Stimulated activated CD4-positive, alpha-beta T cell treated with anti-CD3 and anti-CD28 coated beads, Interleukin-2, amount 100 ng/mL, for 4 hours (primary cell): ENCODE data around the gene MYO9B.
A peak's percentile ranks its signal among the peaks of the same experiment; 100 is the strongest.

Experiments
- DNase-seq: peaks from one replicate; pipeline ENCODE4 v3.0.0-alpha.2; 2020; ENCODE audit warnings: low read depth

The MYO9B gene

DNA sequence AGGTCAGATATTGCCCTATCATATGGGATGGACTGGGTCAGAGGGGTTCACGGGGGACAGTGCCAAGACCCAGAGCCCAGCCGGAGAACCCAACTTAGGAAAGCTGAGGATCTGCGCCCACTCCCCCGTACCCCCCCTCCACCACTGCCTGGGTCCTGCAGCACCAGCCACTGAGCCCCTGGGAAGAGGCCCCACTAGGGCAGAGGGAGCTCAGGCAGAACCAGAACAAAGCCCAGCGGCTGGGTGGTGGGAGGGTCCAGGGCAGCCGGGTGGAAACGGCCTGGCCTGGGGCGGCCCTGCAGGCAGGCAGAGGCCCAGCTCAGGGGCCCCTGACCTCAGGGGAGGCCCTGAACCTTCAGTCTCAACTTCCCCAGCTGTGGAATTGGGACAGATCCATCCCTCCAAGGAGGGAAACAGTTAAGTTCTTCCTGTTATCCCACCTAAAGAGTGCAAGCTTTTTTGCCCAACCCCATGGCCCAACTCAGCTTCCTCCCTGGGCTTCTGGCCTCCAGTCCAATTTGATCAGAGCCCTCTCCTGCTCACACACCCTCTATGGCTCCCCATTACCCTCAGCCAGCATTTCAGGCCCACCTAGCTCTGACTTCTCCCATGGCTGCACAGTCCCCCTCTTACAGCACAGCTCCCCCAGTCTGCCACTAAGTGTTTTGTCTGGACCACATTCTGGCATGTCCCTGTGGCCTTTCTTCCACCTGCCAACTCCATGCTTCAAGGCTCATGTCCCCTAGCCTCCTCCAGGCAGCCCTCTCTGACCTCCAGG, 167.0 kb downstream of the MYO9B start:
- no peak for DNase-seq

DNA sequence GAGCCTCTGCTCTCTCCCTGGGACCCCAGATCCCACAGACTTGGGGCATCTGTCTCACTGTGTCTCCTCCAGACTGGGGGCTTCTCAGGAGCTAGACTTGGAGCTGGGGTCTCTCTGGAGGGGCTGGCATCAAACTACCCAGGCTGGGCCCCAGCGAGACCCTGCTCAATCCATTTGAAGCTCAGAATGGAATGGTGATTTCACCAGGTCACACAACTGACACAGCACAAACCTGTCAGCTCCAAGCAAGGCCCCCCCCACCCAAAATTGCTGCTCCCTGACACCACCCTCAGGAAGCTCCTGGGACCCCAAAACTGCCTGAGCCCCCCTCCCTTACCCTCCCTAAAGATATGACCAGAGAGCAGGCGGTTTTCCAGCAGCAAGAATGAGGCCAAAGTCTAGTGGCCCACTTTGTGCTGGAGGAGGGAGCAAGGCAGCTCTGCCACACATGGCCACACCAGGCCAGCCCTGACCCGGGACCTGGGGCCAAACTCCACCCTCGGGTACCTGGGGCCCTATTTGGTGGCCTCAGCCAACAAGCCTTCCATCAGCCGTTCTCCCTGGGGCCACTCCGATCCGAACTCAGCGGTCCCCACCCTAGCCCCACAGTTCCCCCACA, 167.7 kb downstream of the MYO9B start:
- no peak for DNase-seq

DNA sequence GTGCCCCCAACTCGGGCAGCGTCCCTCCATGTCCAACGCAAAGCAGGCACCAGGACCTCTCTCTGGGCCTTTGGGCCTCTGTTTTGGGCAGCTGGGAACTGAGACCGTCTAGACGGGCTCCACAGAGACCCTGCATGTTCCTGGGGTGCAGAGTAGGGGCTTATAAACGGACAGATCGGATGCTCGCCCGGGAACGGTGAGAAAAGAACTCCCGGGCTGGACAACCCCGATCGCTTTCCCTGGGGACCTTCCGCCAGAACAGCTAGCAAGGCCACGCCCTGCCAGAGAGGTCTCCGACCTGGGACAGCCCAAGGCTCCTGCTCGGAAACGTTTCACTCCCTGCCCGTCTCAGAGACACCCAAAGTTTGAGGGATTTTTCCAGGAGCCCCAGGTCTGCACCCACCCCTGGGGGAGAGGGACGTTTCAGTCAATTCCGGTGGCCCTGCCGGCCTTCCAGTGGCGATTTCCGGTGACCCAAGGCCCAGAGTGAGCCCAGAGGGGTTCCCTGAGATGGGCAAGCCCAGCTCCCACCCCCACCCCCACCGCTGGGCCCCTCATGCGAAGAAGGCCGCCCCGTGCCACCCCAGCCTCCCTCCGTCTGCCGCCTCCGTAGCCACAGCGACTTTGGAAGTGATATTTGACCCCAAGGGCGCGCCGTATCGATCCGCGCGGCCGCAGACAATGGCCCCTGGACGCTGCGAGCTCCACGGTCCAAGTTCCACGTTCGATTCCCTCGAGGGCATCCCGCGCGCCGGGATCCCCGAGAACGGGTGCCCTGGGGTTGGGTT, 168.4 kb downstream of the MYO9B start:
- no peak for DNase-seq

DNA sequence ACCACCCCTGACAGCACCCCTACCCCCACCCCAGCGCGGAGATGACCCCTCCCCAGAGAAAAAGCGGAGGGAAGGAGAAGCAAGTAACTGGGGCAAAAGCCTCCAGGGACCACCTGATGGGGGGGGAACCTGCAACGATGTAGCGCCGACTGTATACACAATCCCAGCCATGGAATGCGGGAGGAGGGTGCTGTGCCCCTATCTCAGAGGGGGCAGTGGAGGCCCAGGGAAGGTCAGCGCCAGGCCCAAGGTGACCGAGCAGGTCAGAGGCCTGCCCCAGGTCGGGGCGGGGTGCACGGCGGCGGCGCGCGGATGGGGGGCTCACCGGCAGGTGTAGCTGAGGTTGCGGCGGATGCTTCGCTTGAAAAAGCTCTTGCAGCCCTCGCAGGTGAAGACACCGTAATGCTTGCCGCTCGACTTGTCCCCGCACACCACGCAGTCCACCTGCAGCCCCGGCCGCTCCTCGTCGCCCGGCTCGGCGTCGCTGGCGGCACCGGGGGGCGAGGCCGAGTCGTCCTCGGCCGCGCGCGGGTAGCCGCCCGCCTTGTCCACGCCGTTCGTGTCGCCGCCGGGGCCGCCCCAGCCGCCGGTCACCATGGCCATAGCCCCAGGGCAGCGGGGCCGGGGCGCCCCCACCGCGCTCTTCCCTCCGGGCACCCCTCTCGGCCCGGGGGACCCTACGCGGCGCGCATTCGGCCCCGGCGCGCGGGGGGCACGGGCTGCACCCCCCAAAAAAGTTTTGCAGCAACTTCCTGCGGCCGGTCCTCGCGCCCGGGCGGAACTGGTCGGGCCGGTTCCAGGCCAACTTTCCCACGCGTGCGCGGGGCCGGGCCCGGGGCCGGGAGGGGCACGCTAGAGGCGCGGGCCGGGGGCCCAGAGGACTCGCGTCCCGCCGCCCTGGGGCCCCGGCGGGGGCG, 169.3 kb downstream of the MYO9B start:
- DNase-seq, result no peak

DNA sequence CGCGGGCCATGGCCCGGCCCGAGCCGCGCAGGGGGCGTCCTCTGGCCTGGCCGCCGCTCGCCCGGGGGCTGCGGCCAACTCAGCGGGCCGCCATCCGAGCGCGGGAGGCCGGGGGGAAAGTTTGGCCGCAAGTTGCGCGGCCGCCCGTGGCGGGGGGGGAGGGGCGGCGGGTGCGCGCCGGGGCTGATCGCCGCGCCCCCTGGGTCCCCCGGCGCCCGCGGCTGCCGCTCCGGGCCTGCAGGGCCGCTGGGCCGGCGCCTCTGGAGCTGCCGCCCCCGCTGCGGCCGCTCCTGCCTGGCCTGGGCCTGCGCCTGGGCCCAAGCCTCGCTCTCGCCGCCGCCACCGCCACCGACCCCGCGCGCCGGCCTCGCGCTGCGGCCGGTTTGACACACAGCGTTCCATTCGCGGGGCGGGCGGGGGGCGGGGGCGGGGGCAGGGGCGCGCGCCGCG, 170.0 kb downstream of the MYO9B start, which contains the start of gene NR2F6:
NR2F6 (minus strand) TSS at position 385 of the 450 bp plus-strand sequence. CDS start 699 bp downstream, outside the sequence.
- no peak for DNase-seq

DNA sequence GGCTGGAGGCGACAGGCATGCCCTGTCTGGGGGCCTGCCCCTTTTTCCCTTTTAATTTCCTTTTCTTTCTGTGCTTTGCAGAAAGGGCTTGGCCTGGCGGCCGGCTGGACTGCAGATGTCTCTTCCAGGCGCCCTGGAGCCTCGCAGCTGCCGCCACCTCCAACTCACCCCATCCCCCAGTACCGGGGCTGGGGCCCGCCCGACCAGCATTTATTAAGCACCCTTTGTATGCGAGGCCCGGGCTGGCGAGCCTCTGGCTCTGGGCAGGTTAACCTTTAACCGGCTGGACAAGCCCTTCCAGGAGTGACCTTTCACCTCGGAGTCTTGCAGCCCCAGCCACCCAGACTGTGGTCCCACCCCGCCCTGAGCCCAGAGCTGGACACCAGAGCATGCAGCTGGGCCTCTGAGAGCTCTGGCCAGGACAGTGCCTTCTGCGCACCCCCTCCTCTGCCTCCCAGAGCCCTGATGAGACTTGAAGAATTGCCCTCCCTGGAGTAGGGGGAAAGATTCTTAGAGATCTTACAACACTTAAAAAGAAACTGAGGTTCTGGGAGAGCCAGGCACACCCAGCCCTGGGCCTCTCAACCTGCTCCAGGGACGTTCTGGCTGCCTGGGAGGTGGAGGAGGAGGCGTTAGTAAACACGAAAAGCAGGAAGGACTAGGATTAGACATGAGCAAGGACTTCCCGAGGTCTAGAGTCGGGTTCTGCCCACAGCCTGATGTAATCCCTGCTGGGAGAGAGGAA, 171.3 kb downstream of the MYO9B start:
- DNase-seq, result no peak

DNA sequence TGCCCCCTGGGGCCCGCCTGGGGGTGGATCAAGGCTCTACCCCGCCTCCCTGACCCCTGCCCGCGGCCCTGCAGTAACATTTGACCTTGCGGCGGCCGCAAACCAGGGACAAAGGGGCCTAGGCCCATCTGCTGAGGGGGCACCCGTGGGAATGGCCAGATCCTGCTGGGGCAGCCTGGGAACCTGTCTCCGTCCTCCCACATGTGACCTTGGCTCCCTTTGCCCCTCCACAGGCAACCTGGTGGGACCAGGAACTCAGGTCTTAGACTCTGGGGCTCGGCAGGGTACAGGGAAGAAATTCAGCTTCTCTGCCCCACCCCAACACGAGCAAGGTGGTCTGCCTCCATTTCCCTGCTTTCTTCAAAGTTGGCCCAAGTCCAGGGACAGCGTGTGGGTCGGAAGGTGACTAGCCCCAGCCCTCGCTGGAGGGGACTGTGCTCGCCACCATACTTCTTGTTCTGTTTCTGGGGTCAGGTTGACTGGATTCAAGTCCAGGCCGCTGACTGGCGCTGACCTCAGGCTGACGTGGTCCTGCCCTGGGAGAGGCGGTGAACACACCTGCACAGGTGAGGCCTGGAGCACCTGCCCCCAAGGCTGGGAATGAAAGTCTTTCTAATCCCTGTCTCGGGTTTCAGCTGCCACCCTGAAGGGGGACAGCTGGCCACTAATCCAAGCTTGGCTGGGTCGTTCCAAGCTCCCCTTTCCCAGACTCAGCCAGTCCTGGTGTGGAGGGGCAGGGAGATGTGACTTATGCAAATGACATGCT, 172.6 kb downstream of the MYO9B start:
- no peak for DNase-seq

DNA sequence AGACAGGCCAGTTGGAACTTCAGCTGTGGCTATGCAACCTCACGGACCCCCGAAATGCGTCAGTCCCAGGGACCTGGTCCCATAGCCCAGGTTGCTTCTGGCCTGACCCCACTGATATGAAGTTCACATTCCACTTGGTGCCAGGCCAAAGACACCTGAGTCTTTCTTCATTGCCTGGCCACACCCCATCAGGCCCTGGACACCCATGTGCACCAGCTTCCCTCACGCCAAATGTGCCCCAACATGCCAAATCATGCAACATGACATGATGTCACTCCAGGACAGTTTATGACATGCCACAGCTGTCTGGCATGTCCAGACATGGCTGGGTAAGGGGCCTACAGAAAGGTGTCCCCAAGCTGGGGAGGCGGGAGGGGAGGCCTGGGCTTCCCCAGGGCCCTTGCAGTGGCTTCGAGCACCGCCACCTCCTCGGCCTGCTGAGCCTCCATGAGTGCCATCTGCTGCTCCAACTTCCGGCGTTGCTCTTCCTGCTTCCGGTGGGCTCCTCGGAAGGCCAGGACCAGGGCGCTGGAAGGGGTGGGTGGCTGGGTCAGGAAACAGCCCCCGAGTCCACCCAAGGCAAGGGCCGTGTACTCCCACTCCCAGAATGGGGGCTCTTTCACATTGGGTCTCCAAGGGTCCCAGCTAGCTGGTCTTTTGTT, 174.4 kb downstream of the MYO9B start:
- DNase-seq, result no peak

DNA sequence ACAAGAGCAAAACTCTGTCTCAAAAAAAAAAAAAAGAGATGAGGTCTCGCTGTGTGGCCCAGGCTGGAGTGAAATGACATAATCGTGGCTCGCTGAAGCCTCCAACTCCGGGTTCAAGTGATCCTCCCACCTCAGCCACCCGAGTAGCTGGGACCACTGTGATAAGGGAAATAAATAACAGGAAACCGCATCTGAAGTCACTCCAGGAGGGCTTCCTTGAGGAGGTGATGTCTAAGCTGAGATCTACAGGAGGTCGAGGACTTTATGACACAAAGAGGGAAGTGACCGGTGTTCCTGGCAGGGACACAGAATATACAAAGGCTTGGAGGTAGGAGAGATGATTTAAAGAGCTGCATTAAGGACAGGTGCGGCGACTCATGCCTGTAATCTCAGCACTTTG, 179.1 kb downstream of the MYO9B start:
- DNase-seq, result no peak

DNA sequence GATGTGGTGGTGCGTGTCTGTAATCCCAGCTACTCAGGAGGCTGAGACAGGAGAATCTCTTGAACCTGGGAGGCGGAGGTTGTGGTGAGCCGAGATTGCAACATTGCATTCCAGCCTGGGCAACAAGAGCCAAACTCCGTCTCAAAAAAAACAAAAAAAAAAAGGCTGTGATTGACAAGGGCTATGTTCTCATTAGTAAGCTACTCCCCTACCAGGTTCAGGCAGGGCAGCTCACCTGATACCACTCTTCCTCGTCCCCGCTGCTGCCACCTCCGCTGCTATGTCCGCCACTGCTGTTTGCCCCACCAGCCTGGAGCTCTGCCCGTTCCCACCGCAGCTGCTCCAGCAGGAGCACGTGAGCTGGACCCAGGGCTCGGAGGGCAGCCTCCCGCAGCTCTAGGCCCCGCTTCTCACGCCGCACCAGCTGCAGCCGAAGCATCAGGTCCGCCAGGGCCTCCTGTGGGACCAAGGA, 179.6 kb downstream of the MYO9B start:
- no peak for DNase-seq

DNA sequence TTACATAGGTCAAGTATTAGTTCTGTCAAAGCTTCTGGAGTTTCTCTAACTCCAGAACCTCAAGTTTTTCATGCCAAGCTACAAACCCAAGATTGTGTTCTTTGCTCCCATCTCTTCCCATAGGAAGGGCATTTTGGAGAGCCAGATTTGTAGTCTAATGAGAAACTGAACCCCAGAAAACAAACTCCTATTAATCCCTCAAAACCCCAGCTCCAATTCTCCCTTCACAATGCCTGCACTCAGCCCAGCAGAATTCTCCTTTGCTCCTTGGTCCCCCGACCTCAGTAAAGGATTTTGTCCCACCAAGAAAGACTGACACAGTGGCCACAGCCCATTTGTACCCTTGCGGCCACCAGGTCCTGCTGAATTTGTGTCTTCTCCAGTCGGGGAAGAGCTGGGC, 180.6 kb downstream of the MYO9B start:
- DNase-seq, result no peak

DNA sequence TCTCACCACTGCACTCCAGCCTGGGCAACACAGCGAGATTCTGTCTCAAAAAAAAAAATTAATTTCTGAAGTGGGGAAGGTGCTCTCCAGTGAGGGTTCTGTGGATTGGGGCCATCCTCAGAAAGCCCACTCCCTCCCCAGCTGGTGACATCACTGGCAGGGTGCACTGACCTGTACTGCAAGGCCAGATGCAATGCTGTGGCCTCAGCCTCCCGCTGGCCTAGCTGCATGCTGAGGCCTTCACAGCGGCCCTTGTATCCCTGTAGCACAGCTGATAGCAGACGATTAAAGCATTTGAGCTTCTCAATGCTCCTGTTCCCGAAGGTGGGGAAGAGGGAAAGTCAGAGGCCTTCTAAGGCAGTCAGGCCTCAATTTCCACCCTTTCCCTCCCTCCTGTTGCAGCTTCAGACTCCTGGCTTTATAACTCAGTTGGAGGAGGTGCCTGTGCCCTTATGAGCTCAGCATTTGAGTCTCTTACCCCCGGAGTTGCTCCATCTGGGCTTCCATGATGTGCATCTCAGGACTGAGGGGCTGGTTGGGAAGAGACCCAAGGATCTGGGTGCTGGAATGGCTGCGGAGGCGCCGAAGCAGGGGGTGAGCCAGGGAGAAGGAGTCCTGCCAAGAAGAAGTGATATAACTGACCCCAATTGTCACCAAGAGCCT, 183.7 kb downstream of the MYO9B start:
- DNase-seq, result no peak

DNA sequence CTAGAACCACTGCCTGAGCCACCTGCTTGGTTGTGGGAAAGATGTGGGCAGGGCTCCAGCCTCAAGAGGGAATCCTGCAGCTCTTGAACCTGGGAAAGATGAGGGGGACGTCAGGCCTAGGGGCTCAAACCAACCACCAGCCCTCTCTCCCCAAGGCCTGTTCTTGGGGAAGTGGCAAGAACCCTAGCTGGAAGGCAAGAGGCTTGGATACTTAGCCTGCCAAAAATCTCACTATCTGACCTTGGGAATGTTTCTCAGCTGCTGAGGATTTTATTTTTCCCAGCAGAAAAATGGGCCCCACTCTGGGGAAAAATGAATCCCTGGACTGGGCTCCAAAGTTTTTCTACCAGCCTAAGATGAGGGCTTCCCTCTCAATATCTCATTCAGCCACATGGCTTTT, 184.4 kb downstream of the MYO9B start:
- DNase-seq, result no peak

DNA sequence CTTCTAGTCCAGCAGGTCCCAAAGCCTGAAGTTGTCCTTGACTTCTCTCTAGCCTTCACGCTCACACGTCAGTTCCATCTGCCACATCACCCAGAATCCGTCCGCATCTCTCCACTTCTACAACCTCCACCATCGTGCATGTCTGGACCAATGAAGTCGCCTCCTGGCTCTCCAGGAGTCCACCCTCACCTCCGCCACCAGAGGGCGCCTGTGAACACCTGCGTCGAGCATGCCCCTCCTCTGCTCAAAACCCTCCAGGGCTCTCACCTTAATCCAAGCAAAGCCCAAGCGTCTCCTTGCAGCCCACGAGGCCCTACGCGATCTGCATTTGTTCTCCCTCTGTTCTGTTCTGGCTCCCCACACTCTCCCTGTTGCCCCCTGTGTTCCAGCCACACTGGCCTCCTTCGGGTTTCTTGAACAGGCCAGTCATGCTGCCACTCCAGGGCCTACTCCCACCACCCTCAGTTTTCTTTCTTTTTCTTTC, 185.3 kb downstream of the MYO9B start:
- peak; percentile 84 for DNase-seq

DNA sequence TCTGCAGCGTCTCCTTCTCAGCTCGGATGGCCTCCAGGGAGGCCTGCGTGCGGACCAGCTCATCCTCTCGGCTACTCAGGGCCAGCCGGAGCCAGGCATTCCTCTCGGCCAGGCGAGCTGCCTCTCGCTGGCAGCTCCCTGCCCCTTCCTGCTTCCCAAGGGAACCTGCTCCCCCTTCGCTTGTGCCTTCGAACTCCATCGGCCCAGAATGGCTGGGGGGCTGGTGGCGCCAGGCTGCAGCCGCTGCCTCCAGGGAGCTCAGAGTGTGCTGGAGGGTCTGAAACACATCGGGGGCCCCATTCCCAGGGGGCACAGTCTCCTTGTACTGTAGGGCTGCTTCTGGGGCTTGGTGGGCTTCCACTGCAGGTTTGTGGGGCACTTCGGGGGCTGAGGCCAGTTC, 187.0 kb downstream of the MYO9B start:
- DNase-seq, result no peak
